COLO668 (cell line): ENCODE results near the gene CEMP1.
A peak's percentile ranks its signal among the peaks of the same experiment; 100 is the strongest.

Experiments used
- DNase-seq: peaks from one replicate; lab custom pipeline; 2025; ENCODE audit not compliant: unreplicated experiment; lab: John Stamatoyannopoulos, UW

CEMP1 gene

DNA sequence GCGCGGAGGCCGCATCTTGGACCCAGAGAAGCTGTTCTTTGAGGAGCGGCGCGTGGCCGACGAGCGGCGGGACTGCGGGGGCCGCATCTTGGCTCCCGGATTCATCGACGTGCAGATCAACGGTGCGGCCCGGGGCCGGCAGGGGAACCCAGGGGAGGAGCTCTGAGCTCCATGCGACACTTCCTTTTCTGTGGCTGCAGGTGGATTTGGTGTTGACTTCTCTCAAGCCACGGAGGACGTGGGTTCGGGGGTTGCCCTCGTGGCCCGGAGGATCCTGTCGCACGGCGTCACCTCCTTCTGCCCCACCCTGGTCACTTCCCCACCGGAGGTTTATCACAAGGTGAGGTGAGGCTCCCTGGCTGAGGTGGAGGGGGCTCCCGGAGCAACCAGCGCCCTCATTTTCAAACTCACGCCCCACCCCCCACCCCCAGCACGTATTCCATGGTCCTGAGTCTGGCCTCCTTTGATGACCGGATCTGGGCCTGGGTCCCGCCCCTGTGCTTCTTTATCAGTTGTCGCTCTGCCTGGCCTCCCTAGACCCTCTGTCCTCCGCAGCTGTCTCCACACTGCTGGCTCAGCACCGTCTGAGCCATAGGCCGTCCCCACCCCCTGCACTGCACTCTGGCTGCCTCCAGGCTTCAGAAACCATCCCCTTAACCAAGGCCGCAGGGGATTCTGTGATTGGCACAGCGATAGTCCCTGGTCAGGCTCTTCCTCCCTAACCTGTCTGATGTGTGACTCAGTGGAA lies 10.2 kb downstream of the CEMP1 start:
- peak; percentile 27 for DNase-seq

DNA sequence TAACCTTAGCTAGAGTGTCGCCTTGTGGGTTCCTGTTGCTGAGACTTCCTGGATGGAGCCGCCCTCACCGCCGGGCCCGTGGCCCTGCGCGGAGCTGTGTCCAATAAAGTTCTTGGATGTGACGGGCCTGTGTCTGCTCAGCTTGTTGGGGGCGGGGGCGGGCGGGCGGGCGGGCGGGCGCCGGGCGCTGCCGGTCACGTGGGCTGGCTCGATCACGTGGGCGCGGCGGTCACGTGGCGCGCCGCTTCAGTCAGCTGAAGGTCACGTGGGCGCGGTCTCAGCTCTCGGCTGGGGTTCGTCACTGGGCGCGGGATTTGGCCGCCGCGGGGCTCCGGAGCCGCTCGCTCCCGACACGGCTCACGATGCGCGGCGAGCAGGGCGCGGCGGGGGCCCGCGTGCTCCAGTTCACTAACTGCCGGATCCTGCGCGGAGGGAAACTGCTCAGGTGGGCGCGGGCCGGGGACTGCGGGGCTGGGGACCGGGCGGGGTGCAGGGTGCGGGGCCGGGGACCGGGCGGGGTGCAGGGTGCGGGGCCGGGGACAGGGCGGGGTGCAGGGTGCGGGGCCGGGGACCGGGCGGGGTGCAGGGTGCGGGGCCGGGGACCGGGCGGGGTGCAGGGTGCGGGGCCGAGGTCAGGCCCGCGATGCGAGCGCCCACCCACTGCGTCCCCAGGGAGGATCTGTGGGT lies 11.0 kb downstream of the CEMP1 start, which contains the start of gene AMDHD2:
TSS of gene AMDHD2 (plus strand) at position 275 of the 687 bp plus-strand sequence. CDS start at position 363, 88 bp downstream.
- peak; percentile 94 for DNase-seq

DNA sequence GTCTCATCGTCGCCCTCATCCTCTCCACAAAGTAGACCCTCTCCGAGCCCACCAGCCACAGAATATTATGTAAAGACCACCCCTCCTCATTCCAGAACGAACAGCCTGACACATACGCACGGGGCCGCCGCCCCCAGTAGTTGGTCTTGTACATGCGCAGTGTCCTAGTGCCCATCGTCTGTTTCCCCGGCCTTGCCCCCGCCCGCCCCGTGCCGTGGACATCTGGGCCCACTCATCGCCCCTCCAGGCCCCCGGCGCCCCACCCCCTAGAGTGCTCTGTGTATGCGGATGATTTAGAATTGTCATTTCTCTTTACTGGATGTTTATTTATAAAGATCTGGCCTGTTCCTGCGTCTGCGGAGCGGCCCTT lies 11.5 kb downstream of the CEMP1 start:
- DNase-seq: no peak

DNA sequence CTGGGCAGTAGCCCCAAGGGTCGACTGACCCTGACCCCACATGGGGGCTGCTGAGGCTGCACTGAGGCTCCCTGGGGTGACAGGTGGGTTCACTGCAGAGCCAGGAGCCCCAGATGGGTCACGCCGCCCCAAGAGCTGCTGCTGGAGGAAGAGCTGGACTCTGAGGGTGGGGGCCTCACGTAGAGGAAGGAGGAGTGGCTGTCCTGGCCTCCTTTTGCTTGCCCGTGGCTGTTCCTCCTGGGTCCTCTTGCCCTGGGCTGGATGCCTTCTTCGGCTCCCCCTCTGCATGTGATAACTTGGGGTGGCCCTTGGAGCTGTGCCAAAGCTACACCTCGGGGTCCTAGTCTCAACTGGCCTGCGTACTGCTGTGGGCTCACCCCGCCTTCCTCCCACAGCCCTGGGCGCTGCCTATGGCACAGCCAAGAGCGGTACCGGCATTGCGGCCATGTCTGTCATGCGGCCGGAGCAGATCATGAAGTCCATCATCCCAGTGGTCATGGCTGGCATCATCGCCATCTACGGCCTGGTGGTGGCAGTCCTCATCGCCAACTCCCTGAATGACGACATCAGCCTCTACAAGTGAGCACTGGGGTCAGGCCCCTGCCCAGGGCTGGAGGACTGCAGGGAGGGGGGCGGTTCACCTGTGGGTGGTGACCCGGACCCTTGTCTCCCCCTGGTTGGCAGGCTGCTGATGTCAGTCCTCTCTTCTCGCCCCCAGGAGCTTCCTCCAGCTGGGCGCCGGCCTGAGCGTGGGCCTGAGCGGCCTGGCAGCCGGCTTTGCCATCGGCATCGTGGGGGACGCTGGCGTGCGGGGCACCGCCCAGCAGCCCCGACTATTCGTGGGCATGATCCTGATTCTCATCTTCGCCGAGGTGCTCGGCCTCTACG lies 12.1 kb downstream of the CEMP1 start:
- DNase-seq: no peak

DNA sequence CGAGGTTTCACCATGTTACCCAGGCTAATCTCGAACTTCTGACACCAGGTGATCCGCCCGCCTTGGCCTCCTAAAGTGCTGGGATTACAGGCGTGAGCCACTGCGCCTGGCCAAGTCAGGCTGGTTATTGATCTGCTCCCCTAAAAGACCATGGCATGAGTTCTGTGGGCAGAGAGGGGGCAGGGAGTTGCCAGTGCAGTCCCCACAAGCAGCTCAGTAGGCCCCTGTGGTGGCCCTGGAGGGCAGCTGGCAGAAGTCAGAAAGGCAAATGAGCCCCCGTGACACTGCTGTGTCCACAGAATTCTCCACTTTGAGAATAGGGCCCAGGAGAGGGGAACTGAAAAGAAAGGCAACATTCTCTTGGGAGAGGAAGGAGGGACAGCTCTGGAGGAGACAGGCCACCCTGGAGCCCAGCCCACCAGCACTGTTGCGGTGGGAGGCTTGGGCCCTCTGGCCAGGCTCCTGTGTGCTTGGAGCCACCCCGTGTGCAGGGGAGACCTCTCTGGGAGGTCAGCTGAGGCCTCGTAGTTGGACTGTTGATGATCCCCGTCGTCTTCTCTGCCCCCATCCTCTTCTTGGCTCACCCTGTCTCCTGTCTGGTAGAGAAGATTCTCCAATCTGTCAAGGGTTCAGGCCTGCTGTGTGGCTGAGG lies 13.1 kb downstream of the CEMP1 start:
- no peak for DNase-seq

DNA sequence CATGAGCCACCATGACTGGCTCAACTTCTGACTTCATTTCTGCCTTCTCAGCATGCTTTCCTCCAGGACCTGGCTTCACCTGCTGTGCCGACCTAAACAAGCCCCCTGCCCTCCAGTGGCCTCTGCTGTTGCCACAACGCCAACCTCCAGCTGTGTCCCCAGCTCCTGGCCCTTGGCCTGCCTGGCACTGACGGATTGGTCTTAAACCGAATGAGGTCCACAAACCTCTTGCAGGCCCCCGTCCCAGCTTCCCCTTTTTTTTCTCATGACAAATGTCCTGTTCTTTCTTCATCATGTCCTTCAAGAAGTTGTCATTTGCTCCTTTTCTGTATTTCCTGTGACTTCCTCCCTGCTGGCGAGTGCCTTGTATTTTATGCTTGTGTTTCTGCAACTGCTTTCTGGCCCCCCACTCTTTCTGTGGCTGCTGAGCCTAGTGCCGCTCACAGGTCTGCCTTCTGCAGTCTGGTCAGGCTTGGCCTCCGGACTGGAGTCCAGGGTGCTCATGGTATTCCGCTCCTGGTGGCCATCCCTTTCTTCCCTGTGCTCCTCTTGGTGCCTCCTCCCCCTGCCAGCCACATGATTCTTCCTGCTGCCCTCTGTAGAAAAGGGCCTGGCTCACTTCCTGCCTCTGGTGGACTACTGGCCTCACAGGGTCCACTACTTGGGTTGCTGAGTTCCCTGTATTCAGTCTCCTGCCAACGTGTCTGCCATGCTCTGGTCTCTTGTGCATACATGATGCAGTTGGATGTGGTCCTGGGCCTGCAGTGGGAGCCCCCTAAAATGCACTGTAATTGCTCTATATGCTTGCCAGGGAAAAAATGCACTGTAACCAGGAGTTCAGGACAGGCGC lies 14.6 kb downstream of the CEMP1 start:
- DNase-seq: no peak

DNA sequence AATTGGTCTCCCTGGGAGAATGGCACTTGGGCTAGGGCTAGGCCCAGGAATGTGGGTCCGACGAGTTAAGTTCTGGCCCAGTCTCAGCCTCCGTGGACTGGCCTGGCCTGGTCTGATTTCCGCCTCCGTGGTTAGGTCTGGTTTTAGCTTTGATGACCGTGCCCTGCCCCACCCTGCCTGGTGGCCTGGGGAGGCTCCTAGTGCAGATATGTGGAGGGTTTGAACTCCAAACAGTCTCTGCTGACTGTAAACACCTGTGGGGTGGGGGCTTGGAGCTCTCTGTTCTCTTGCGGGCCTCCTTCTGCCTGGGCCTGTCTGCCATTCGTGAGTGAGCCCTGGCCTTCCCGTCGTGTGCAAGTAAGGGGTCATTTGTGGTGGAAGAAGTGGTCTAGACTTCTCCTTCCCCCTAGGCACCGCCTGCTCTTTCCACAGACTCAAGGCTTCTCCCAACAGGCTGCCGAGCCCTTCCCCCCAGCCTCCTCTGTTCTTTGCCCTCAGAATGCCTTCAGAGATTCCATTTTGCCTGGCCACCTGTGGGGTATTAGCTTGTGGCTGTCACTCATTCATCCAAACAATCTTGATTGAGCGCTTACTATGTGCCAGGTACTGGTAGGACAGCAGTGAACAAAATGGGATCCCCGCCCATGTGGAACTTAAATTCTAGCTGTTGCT lies 15.9 kb downstream of the CEMP1 start:
- no peak for DNase-seq

DNA sequence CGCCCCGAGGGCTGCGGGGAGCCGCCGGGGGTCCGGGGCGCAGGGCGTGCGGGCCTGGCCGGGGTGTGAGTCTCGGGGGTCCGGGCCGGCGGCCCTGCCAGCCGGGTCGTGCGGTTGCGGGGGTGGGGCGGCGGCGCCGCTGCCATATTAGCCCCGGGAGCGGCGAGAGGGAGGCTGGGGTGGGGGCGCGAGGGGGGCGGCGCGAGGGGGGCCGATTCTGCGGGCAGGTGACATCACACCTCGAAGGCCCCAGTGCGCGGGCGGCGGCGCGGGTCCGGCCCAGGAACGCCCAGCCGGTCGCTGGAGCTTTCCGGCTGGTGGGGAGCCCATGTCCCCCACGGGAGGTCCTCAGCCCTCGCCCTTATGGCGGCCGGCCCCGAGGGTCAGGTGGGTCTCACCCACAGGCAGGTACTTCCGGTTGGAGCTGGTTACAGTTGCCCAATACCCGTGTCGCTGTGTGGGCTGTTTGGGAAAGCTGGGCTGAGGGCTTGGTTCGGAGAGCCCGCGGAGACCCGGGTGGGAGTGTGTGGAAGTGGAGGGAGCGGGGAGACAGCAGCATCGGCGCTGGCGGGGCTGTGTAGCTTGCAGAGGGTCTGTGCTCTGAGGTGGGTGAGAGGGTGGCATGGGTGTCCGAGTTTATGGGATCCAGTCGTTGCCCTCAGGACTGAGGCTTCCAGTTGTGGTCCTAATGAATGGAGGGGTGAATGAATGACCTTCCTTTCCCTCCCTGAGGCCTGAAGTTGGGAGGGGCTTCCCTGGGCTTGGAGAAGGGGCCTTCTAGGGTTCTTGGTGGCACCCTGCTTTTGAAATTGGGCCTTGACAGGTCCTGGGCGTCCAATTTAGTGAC lies 16.7 kb downstream of the CEMP1 start:
- DNase-seq: peak; percentile 42

DNA sequence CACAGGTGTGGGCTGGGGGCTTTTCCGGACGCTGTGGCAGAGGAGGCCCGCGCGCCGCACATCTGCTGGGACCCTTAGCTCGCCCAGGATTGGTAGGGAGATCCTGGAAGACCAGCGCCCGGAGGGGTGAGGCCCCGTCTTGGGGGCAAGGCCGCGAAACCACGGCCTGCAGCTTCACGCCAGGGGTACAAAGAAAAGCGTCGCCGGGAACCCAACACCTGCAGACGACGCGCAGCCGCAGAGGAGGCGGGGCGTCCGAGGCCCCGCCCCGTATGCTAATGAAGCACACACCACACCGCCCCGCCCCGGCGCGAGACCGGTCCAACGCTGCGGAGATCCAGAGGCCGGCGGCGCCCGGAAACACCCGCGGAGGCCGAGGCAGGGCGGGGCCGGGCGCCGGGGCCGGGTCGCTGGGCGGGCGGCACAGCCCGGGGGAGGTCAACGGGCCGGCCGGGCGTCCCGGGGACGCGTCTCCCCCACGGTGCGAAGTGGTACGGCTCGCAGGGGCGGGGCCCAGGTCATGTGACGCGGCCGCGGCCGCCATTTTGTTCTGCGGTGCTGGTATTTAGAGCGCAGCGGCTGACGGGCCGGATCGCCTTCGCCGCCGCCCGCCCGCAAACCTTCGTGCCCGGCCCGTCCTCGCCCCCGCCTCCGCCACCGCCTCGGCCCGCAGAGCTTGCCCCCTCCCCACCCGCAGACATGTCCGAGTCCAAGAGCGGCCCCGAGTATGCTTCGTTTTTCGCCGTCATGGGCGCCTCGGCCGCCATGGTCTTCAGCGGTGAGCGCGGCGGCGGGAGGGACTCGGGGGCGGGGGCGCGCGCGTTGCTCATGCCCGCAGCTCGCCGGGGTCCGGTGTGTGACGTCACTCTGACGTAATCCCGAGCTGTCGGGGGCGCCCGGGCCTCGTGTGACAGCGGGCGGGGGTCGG lies 17.5 kb downstream of the CEMP1 start, which contains the start of gene ATP6V0C:
TSS of gene ATP6V0C (plus strand) at position 548 of the 928 bp plus-strand sequence. CDS start at position 700, 152 bp downstream.
- peak; percentile 99 for DNase-seq

DNA sequence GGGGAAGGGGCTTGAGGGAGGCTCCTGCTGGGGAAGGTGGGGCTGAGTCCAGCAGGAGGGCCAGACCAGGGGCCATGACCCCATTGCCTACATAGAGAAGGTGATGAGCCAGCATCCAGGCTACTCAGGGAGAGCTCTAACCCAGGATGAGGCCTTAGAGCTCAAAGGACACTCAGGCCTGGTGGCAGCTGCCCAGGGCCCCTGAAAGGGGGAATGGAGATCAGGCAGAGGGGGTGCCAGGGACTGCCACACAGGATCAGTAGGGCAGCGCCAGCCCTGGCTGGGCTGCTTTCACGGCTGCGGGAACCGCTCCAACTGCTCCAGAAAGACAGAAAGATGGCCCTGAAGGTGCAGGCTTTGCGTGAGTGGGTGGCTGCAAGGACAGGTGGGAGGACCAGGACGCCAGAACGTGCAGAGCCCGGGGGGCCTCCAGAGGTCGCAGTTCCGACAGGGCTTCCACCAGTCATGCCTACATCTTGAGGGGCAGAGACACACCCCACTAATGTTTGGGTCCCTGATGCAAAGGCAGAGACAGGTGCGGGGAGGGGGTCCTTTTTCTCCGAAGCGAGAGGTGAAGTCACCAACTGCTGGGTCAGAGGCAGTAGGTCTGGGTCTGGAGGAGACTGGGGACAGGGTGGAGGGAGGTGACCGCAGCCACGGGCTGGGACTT lies 18.3 kb downstream of the CEMP1 start:
- DNase-seq: peak; percentile 64

DNA sequence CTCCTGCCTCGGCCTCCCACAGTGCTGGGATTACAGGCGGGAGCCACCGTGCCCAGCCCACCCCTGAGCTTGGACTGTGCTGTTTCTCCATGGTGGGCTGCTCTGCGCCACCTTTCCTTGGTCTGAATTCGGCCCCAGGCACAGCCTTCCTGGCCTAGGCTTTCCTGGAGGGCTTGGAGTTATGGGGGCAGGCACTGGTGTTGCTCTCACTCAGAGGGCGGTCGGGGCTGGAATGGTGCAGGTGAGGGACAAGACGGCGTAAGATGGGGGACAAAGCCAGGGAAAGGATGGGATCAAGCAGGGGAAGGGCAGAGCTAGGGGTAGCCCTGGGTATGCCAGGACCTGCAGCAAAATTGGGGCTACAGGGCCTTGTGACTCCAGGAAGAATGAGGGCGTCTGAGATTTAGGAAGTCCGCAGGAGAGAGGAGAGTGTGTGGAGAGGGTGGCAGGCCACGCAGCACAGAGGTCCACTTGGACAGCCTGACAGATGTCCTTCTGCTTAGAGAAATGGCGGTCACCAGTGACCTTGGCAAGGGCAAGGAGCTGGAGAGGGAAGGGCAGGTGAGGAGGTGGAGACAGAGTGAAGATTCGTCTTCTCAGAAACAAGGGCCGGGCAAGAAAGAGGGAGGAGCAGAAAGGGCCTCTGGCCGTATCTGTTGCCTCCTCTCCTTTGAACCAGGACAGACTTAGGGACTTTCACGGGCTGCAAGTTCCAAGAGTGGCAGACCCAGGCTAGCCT lies 19.0 kb downstream of the CEMP1 start:
- no peak for DNase-seq

DNA sequence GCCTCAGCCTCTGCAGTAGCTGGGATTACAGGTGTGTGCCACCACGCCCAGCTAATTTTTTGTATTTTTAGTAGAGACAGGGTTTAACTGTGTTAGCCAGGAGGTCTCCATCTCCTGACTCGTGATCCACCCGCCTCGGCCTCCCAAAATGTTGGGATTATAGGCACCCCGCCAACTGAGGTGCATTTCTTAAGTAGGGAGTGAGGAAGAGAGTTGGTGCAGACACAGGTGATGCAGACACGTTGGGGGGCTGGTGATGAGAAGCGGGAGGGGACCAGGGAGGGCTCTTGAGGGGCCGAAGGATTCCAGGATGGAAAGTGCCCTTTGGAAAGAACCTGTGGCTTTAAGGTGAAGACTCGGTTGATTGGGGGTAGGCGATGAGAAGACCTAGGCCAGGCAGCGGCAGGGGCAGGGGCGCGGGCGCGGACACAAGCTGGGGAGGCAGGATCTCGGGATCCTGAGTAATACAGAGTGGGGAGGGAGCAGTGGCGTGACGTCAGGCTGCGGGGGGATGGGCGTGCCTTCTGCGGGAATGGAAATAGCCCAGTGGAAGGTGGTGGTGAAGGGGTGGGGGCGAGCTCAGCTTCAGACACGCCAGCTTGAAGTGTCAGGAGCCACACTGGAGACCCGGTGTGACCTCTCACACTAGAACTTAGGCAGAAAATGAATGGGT lies 19.9 kb downstream of the CEMP1 start:
- DNase-seq: no peak

DNA sequence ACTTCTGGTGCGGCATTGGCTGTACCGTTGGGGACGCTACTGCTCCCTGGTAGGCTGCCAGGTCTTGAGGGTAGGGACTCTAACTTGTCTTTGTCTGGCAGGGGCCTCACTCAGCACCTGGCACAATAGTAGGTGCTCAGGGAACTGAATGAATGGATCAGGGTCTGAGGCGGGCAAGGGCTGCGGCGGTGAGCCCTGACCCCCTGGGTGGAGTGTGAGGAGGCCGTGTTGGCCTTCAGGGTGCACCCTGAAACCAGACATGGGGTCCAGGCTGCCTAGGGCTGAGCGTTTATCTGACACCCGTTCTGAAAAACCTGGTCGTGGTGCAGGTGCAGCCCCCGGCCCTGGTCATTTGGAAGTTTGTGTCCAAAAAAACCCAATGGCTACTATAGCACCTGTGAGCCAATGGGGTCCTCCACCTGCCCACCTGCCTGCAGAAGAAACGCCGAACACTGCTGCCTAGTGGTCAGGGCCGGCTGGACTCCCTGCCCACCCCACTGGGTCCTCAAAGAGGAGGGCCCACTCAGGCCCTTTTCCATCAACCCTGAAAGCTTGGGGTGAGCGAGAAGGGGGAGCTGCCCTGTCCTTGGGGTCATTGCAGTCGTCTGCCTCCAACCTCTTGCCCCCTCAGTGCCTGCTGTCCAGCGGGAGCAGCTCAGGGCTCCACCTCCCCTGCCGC lies 22.3 kb downstream of the CEMP1 start:
- no peak for DNase-seq

DNA sequence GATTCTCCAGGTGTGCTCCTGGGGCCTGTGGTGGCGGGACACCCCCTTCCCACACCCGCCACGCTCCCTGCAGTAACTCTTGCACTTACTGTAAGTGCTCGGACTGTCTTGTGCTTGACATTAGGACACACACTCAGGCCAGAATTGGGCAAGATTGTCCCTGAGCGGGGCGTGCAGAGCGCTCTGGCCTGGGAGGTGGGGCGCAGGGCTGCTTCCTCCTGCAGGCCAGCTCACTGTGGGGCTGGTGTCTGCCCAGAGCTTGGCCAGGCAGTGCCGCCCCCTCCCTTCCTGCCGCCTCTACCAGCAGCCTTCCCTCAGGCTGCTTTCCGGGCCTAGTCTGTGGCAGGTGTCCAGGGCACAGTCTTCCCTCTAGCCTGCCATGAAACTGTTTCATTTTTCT lies 23.5 kb downstream of the CEMP1 start:
- DNase-seq: no peak

DNA sequence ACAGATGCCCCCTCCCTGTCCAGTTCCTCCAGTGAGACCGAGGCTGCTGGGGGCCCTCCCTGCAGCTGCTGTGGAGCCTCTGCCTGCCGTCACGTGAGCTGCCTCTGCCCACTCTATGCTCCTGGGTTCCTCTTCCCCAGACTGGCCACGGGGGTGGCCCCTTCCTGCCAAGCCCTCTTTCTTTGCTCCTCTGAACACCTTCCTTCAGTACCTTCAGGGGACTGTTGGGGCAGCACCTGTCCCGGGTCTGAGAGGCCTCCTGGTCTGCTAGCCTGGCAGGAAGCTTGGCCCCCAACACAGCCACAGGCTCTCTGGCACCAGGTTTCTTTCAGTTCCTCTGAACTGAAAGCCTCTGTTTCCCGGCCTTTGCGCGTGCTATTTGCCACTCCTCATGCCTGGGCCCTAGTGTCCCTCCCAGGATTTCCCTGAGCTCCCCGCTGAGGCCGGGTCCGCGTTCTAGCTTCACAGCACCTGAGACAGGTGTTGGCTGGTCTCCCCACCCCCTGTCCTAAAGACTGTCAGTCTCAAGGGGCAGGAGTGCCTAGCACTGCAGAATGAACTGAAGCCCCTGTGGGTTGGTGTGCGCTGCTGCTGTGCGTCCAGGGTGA lies 24.1 kb downstream of the CEMP1 start:
- DNase-seq: no peak
